Endothelial cell (in vitro differentiated cells): Measurements from ENCODE around the gene COL24A1. TPM values are rescaled to one million over a fixed set of nuclear protein-coding genes. Genes with fewer than 3 reads are reported as not detected.

Experiments used
- DNase-seq: peaks from one replicate; pipeline ENCODE4 v3.0.0; 2021; ENCODE audit warnings: low spot score
- H3K27ac Mint-ChIP-seq: one replicate; pipeline ENCODE4 v1.8.0; 2021; ENCODE audit warnings: mixed read lengths, inconsistent platforms; ENCODE audit not compliant: unreplicated experiment
- H3K27me3 Mint-ChIP-seq: one replicate; pipeline ENCODE4 v1.8.0; 2021; ENCODE audit warnings: mild to moderate bottlenecking, moderate library complexity, mixed read lengths, inconsistent platforms; ENCODE audit not compliant: unreplicated experiment
- H3K36me3 Mint-ChIP-seq: one replicate; pipeline ENCODE4 v1.8.0; 2021; ENCODE audit warnings: mild to moderate bottlenecking, low read depth, mixed read lengths, inconsistent platforms; ENCODE audit not compliant: unreplicated experiment
- H3K4me1 Mint-ChIP-seq: one replicate; pipeline ENCODE4 v1.8.0; 2021; ENCODE audit warnings: mild to moderate bottlenecking, mixed read lengths, inconsistent platforms; ENCODE audit not compliant: unreplicated experiment
- H3K4me3 Mint-ChIP-seq: one replicate; pipeline ENCODE4 v1.8.0; 2021; ENCODE audit warnings: mild to moderate bottlenecking, mixed read lengths, inconsistent platforms; ENCODE audit not compliant: unreplicated experiment
- H3K9me3 Mint-ChIP-seq: one replicate; pipeline ENCODE4 v1.8.0; 2021; ENCODE audit warnings: mixed read lengths, inconsistent platforms; ENCODE audit not compliant: unreplicated experiment
- total RNA-seq: library from RNA; stranded (reverse); fragmentation: NEBNext Ultra II Directional; extraction: Animal tissue kit (Norgen Biotek cat#: 25700); gene quantifications from one replicate; pipeline ENCODE4 v1.2.1, GENCODE V29; 2021; ENCODE audit not compliant: unreplicated experiment
- TF ChIP-seq, protein P1 (sequence below): fragments of 200-600 bp; sonication (generic); IDR thresholded peaks from one replicate; pipeline ENCODE4 v1.5.0; 2021; ENCODE audit warnings: antibody characterized with exemption; ENCODE audit not compliant: unreplicated experiment

COL24A1 gene
- total RNA-seq, 1 donor from 2014 or later = 0.74 TPM

DNA sequence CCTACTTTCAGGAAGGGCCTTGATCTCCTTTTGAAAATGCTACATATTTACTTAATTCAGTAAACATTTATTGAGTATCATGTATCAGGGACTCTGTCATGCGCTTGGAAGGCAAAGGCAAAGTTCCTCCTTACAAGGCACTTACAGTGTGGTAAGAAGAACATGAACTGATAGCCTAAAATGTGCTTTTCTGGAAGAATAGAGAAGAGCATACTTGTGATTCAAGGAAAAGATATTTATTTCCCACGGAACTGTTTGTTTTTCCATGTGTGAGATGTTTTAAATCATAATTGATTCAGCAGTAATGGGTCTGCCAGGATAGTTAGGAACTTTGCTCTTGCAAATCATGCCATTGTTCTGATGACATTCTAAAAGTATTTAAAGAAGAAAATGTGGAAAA, 338.2 kb downstream of the COL24A1 start:
- Mint-ChIP-seq H3K9me3 (no peaks in the 10 kb centered on the region), H3K4me1 (no peaks in the 10 kb centered on the region), H3K27ac (no peak overlapping the region), H3K4me3 (no peak overlapping the region), H3K27me3 (no peaks in the 10 kb centered on the region), H3K36me3 (no peaks in the 10 kb centered on the region)
- TF ChIP-seq, protein P1, sequence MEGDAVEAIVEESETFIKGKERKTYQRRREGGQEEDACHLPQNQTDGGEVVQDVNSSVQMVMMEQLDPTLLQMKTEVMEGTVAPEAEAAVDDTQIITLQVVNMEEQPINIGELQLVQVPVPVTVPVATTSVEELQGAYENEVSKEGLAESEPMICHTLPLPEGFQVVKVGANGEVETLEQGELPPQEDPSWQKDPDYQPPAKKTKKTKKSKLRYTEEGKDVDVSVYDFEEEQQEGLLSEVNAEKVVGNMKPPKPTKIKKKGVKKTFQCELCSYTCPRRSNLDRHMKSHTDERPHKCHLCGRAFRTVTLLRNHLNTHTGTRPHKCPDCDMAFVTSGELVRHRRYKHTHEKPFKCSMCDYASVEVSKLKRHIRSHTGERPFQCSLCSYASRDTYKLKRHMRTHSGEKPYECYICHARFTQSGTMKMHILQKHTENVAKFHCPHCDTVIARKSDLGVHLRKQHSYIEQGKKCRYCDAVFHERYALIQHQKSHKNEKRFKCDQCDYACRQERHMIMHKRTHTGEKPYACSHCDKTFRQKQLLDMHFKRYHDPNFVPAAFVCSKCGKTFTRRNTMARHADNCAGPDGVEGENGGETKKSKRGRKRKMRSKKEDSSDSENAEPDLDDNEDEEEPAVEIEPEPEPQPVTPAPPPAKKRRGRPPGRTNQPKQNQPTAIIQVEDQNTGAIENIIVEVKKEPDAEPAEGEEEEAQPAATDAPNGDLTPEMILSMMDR = no peak
- no peak for DNase-seq

GRCh38 chr1:85816606-85817005, 340.0 kb downstream of the COL24A1 start:
- DNase-seq = no peak
- H3K27me3 Mint-ChIP-seq = no peaks in the 10 kb centered on the region
- no peaks in the 10 kb centered on the region for H3K36me3 Mint-ChIP-seq
- H3K27ac Mint-ChIP-seq = no peak overlapping the region
- TF ChIP-seq, protein P1 = no peak
- no peaks in the 10 kb centered on the region for H3K4me1 Mint-ChIP-seq
- no peaks in the 10 kb centered on the region for H3K9me3 Mint-ChIP-seq
- no peak overlapping the region for H3K4me3 Mint-ChIP-seq

- DNase-seq = no peak
- Mint-ChIP-seq H3K27me3 (no peaks in the 10 kb centered on the region), H3K9me3 (no peaks in the 10 kb centered on the region), H3K4me1 (no peaks in the 10 kb centered on the region), H3K36me3 (no peaks in the 10 kb centered on the region), H3K27ac (no peak overlapping the region), H3K4me3 (no peak overlapping the region)
- TF ChIP-seq, protein P1 = no peak
These were observed 340.7 kb downstream of the COL24A1 start for GRCh38 chr1:85815906-85816305.

GRCh38 chr1:85806236-85806965, 350.2 kb downstream of the COL24A1 start:
- H3K9me3 Mint-ChIP-seq = no peaks in the 10 kb centered on the region
- DNase-seq = no peak

GRCh38 chr1:85801520-85801919, 355.1 kb downstream of the COL24A1 start:
- Mint-ChIP-seq H3K4me1 (no peaks in the 10 kb centered on the region), H3K9me3 (no peaks in the 10 kb centered on the region)
- no peak for DNase-seq

More at GRCh38 chr1:85806236-85806965, 350.2 kb downstream of the COL24A1 start:
- Mint-ChIP-seq H3K4me1 (no peaks in the 10 kb centered on the region), H3K36me3 (no peaks in the 10 kb centered on the region), H3K27ac (no peak overlapping the region), H3K4me3 (no peak overlapping the region), H3K27me3 (peaks cover 2% of the 10 kb centered on the region)
- TF ChIP-seq, protein P1 = no peak

More at GRCh38 chr1:85801520-85801919, 355.1 kb downstream of the COL24A1 start:
- Mint-ChIP-seq H3K27ac (no peak overlapping the region), H3K36me3 (no peaks in the 10 kb centered on the region), H3K4me3 (no peak overlapping the region), H3K27me3 (no peaks in the 10 kb centered on the region)
- TF ChIP-seq, protein P1 = no peak
